Measurements from ENCODE around the gene EFHC1. TPM values are rescaled to one million over a fixed set of nuclear protein-coding genes. Genes with fewer than 3 reads are reported as not detected.
"Not testable (repeated sequence)": the region's sequence is repeated elsewhere in the genome, so short reads cannot be mapped to it uniquely, and the experiment has no call there.

The EFHC1 gene
- total RNA-seq, 6 donors from 2014 or later: 16.2 to 96.4 (median 21.6) TPM

DNA sequence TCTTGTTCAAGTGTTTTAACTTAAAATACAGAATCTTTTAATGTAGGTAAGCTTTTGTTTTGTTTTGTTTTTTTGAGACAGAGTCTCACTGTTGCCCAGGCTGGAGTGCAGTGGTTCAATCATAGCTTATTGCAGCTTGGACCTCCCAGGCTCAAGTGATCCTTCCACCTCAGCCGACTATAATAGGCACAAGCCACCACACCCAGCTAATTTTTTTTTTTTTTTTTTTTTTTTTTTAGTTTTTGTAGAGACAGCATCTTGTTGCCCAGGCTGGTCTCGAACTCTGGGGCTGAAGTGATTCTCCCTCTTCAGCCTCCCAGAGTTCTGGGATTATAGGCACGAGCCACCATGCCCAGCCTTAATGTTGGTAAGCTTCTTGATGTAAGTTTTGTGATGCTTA lies 3.3 kb downstream of the EFHC1 start:
- Histone ChIP-seq H3K9me3 (no peaks in the 10 kb centered on the region), H3K4me3 (no peak overlapping the region), H3K36me3 (peaks cover 0 to 5% (median 1%) of the 10 kb centered on the region in 4 donors), H3K27me3 (no peaks in the 10 kb centered on the region), H3K4me1 (peaks cover 8 to 17% (median 13%) of the 10 kb centered on the region in 4 donors), H3K27ac (peak overlapping the region in 1 of 4 donors; percentile 41)
- 62 to 77% methylated on average over 3 of the region's 3 CpGs for WGBS, 2 donors
- DNase-seq (no peak), ATAC-seq (ENCODE audit: low FRiP score in 2 of 2) (no peak)
- TF ChIP-seq EP300 (IDR thresholded peaks at IDR 0.05) (no peak), POLR2AphosphoS5 (IDR thresholded peaks at IDR 0.05) (no peak), POLR2A (IDR thresholded peaks at IDR 0.05) (no peak)
- TF ChIP-seq, protein P1, sequence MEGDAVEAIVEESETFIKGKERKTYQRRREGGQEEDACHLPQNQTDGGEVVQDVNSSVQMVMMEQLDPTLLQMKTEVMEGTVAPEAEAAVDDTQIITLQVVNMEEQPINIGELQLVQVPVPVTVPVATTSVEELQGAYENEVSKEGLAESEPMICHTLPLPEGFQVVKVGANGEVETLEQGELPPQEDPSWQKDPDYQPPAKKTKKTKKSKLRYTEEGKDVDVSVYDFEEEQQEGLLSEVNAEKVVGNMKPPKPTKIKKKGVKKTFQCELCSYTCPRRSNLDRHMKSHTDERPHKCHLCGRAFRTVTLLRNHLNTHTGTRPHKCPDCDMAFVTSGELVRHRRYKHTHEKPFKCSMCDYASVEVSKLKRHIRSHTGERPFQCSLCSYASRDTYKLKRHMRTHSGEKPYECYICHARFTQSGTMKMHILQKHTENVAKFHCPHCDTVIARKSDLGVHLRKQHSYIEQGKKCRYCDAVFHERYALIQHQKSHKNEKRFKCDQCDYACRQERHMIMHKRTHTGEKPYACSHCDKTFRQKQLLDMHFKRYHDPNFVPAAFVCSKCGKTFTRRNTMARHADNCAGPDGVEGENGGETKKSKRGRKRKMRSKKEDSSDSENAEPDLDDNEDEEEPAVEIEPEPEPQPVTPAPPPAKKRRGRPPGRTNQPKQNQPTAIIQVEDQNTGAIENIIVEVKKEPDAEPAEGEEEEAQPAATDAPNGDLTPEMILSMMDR (IDR thresholded peaks at IDR 0.05): no peak

DNA sequence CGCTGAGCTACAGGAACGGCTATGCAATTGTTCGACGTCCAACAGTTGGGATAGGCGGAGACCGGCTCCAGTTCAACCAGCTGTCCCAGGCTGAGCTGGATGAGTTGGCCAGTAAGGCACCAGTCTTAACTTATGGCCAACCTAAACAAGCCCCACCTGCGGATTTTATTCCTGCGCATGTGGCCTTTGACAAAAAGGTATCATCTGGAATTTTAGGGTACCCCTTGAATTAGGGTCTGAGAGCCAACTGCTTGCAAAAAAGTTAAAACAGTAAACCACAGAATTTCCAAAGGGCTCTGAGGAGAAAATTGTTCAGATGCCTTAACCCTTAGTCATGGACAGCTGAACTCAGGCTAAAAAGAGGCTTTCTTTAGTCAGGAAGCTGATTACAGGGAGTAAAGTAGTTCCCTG lies 3.8 kb downstream of the EFHC1 start:
- DNase-seq: no peak
- WGBS, 2 donors: 87 to 91% methylated on average over 8 of the region's 8 CpGs
- Histone ChIP-seq H3K9me3 (no peaks in the 10 kb centered on the region), H3K27me3 (no peaks in the 10 kb centered on the region), H3K4me1 (peaks cover 8 to 17% (median 13%) of the 10 kb centered on the region in 4 donors), H3K36me3 (peaks cover 0 to 5% (median 1%) of the 10 kb centered on the region in 4 donors), H3K4me3 (no peak overlapping the region), H3K27ac (peak overlapping the region in 1 of 4 donors; percentile 41)
- ATAC-seq (ENCODE audit: low FRiP score in 2 of 2): peak in 1 of 2 donors; percentile 61
- TF ChIP-seq EP300 (IDR thresholded peaks at IDR 0.05) (no peak), POLR2AphosphoS5 (IDR thresholded peaks at IDR 0.05) (no peak), POLR2A (IDR thresholded peaks at IDR 0.05) (no peak)
- TF ChIP-seq, protein P1 (IDR thresholded peaks at IDR 0.05): no peak

DNA sequence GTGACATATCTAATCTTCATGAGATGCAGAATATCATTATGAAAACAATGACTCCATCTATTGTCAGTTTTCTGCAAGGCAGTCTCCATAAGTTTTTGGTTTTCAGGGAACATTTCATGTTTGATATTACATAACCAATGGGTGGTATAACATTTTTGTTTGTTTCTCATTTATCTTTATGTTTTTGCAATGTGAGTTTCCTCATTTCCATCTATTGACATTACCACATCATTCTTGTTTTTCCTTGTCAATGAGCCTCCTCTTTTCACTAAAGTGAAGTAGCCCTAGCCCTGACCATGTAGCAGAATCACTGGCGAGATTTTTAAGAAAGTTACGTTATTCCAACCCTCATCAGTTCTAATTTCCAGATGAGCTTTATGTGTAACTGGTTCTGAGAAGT lies 4.4 kb downstream of the EFHC1 start:
- no peak overlapping the region for H3K27ac ChIP-seq
- TF ChIP-seq EP300 (IDR thresholded peaks at IDR 0.05): no peak
- no peak for TF ChIP-seq POLR2AphosphoS5 (IDR thresholded peaks at IDR 0.05)
- TF ChIP-seq, protein P1 (IDR thresholded peaks at IDR 0.05): no peak
- no peak for TF ChIP-seq POLR2A (IDR thresholded peaks at IDR 0.05)
- no peak for ATAC-seq (ENCODE audit: low FRiP score in 2 of 2)

DNA sequence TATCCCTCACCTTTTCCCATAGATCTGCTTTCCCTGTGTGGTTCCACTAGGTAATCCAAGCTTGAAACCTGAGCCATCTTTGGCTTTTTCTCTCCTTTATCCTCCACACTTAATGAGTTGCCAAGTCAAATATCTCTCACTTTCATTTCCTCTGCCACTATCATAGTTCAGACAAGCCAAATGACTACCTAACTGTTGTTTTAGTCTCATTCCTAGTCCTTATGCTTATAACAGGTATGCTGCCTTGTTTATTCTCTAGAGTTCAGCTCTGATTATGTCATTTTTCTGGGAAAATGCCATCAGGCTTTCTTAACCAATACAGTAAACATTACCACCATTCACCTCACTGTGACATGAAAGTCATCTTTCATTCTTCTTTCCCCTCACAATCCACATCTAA lies 6.5 kb downstream of the EFHC1 start:
- no peaks in the 10 kb centered on the region for H3K27me3 ChIP-seq
- no peaks in the 10 kb centered on the region for H3K9me3 ChIP-seq
- DNase-seq: no peak
- H3K4me3 ChIP-seq: no peak overlapping the region
- no peak overlapping the region for H3K27ac ChIP-seq
- ATAC-seq (ENCODE audit: low FRiP score in 2 of 2): no peak
- H3K36me3 ChIP-seq: peaks cover 0 to 8% (median 1%) of the 10 kb centered on the region in 4 donors
- no peaks in the 10 kb centered on the region for H3K4me1 ChIP-seq
- TF ChIP-seq POLR2A (IDR thresholded peaks at IDR 0.05) (no peak), POLR2AphosphoS5 (IDR thresholded peaks at IDR 0.05) (no peak), EP300 (IDR thresholded peaks at IDR 0.05) (no peak)
- TF ChIP-seq, protein P1 (IDR thresholded peaks at IDR 0.05): no peak

More for the DNA sequence above, 4.4 kb downstream of the EFHC1 start:
- Histone ChIP-seq H3K4me3 (no peak overlapping the region), H3K27me3 (no peaks in the 10 kb centered on the region), H3K4me1 (peaks cover 8 to 14% (median 9%) of the 10 kb centered on the region in 4 donors), H3K36me3 (peaks cover 0 to 5% (median 1%) of the 10 kb centered on the region in 4 donors), H3K9me3 (no peaks in the 10 kb centered on the region)
- DNase-seq: no peak
- 88 to 89% methylated on average over 2 of the region's 2 CpGs for WGBS, 2 donors

DNA sequence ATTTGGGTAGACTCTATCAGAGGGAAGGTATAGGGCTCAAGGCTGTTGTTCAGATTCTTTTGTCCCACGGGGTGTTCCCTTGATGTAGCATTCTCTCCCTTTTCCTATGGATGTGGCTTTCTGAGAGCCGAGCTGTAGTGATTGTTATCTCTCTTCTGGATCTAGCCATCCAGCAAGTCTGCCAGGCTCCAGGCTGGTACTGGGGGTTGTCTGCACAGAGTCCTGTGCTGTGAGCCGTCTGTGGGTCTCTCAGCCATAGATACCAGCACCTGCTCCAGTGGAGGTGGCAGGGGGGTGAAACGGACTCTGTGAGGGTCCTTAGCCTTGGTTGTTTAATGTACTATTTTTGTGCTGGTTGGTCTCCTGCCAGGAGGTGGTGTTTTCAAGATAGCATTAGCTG lies 13.2 kb downstream of the EFHC1 start:
- not testable (repeated sequence) for H3K27ac ChIP-seq; H3K4me3 ChIP-seq; ATAC-seq (ENCODE audit: low FRiP score in 2 of 2); DNase-seq; H3K36me3 ChIP-seq; H3K27me3 ChIP-seq; H3K9me3 ChIP-seq; H3K4me1 ChIP-seq
- 60 to 78% methylated on average over 2 to 4 of the region's 4 CpGs for WGBS, 2 donors
